K562 (cell line): Measurements from ENCODE around the gene ST3GAL5. TPM values are rescaled to one million over a fixed set of nuclear protein-coding genes. Genes with fewer than 3 reads are reported as not detected.
"Not testable (repeated sequence)": the region's sequence is repeated elsewhere in the genome, so short reads cannot be mapped to it uniquely, and the experiment has no call there.

ENCODE experiments used
- ATAC-seq: fragments of 200-7000 bp; cut with Tn5 transposase; 3 replicates; pipeline ENCODE4 v1.9.1; 2020; ENCODE audit warnings: moderate library complexity
- BruUV-seq: library from RNA; stranded (reverse); fragments of 400-500 nt; replicated peaks from 2 replicates; lab custom pipeline; 2021; lab: Mats Ljungman, UMichigan
- CTCF ChIA-PET: fragments of 300-600 bp; formaldehyde crosslinking; extraction: SDS; loops from one replicate; lab custom pipeline; 2021; ENCODE audit warnings: low intra/inter-chr PET ratio; lab: Yijun Ruan, JAX
- POLR2A ChIA-PET: fragments of 300-600, 350-650 bp; sonication (Branson Sonifier 250); formaldehyde crosslinking; extraction: SDS; loops from one replicate; lab custom pipeline; 2021; ENCODE audit warnings: antibody characterized with exemption, inconsistent platforms; lab: Yijun Ruan, JAX
- DNase-seq, 4 experiments: peaks; one replicate each; pipeline versions ENCODE4 v3.0.0 to v3.0.0-alpha.2; 2011 to 2018; ENCODE audit warnings: low spot score in 3 of 4, mixed read lengths in 3 of 4; ENCODE audit errors: extremely low read depth in 1 of 4
- FAIRE-seq: peaks from 2 replicates; lab custom pipeline; 2011; peaks lifted over from hg19 to GRCh38; lab: Jason Lieb, UNC
- H2AFZ ChIP-seq: 2 replicates; pipeline ENCODE4 v1.6.0; 2011; ENCODE audit warnings: low read depth, low read length, control low read depth, inconsistent platforms
- H3K27ac ChIP-seq: fragments of 200-600 bp; 3 replicates; pipeline ENCODE4 v1.8.0; 2011; ENCODE audit warnings: low read depth, mild to moderate bottlenecking, control low read depth, inconsistent platforms, low read length, moderate library complexity, mixed read lengths; ENCODE audit errors: extremely low read depth
- H3K27me3 ChIP-seq, 2 experiments: fragments of 300-600 bp in 1 of 2; 2 replicates in 1 of 2; 3 replicates in 1 of 2; pipeline versions ENCODE4 v1.6.0 to v1.8.0; 2011; ENCODE audit warnings: inconsistent platforms in 2 of 2, low read length in 2 of 2, mild to moderate bottlenecking in 1 of 2, mixed read lengths in 1 of 2, moderate library complexity in 1 of 2; ENCODE audit not compliant: control insufficient read depth in 2 of 2, insufficient read depth in 2 of 2
- H3K36me3 ChIP-seq: fragments of 300-600 bp; 3 replicates; pipeline ENCODE4 v1.8.0; 2011; ENCODE audit warnings: mild to moderate bottlenecking, low read length, inconsistent platforms; ENCODE audit not compliant: control insufficient read depth, insufficient read depth
- H3K4me1 ChIP-seq, 2 experiments: fragments of 200-600 bp in 1 of 2; replicated peaks in 1 of 2; 2 replicates in 1 of 2; 3 replicates in 1 of 2; pipeline versions ENCODE4 v1.5.1 to v1.8.0; 2011; ENCODE audit warnings: inconsistent platforms in 2 of 2, low read length in 2 of 2, mild to moderate bottlenecking in 1 of 2, mixed read lengths in 1 of 2, moderate library complexity in 1 of 2; ENCODE audit not compliant: control insufficient read depth in 2 of 2, insufficient read depth in 2 of 2
- H3K4me2 ChIP-seq: 2 replicates; pipeline ENCODE4 v1.6.1; 2011; ENCODE audit warnings: low read length, control low read depth, inconsistent platforms, mixed read lengths; ENCODE audit not compliant: insufficient read depth
- H3K4me3 ChIP-seq: fragments of 200-600 bp; sonication (generic), shearing (Covaris generic); 2 replicates; pipeline ENCODE4 v1.5.1; 2016; ENCODE audit warnings: control low read depth, inconsistent platforms
- H3K79me2 ChIP-seq: fragments of 200-600 bp; 3 replicates; pipeline ENCODE4 v1.8.0; 2011; ENCODE audit warnings: low read length, inconsistent platforms; ENCODE audit not compliant: control insufficient read depth, insufficient read depth
- H3K9ac ChIP-seq, 2 experiments: 2 replicates each; pipeline versions ENCODE4 v1.6.0 to v1.6.1; 2011; ENCODE audit warnings: low read depth in 2 of 2, low read length in 2 of 2, control low read depth in 1 of 2, inconsistent platforms in 1 of 2, mild to moderate bottlenecking in 1 of 2, mixed read lengths in 1 of 2; ENCODE audit not compliant: insufficient read depth in 1 of 2
- H3K9me1 ChIP-seq: one replicate; pipeline ENCODE4 v1.6.0; 2011; ENCODE audit warnings: inconsistent platforms, mild to moderate bottlenecking, low read length, moderate library complexity; ENCODE audit not compliant: control insufficient read depth, insufficient read depth
- H3K9me3 ChIP-seq: replicated peaks from 2 replicates; pipeline ENCODE4 v1.5.1; 2011; ENCODE audit warnings: low read depth, low read length, inconsistent platforms; ENCODE audit not compliant: control insufficient read depth, insufficient read depth
- H4K20me1 ChIP-seq: replicated peaks from 2 replicates; pipeline ENCODE4 v1.6.1; 2011; ENCODE audit warnings: low read length, inconsistent platforms, mixed read lengths; ENCODE audit not compliant: control insufficient read depth, insufficient read depth
- EGR1 ChIP-seq: fragments of 450-650 bp; conservative IDR thresholded peaks from 2 replicates; pipeline ENCODE4 v1.6.1; 2017; ENCODE audit warnings: mild to moderate bottlenecking
- PCBP2 ChIP-seq: fragments of 200-400 bp; formaldehyde crosslinking; IDR thresholded peaks from 2 replicates; pipeline ENCODE4 v1.6.1; 2018; ENCODE audit warnings: low read length, low read depth, mild to moderate bottlenecking, moderate library complexity; ENCODE audit not compliant: poor library complexity, severe bottlenecking
- RFX1 ChIP-seq: fragments of 450-650 bp; IDR thresholded peaks from 2 replicates; pipeline ENCODE4 v1.6.1; 2016; ENCODE audit warnings: mild to moderate bottlenecking, moderate library complexity
- SPI1 ChIP-seq: IDR thresholded peaks from 2 replicates; pipeline ENCODE4 v1.6.1; 2011; ENCODE audit warnings: low read depth, low read length, control low read depth, borderline replicate concordance
- ZNF655 ChIP-seq: fragments of 250-450 bp; sonication (Bioruptor Pico); IDR thresholded peaks from 2 replicates; pipeline ENCODE4 v1.5.0; 2021
- WGBS: fragments of 100-300 bp; shearing (Covaris generic); methylation state at CpG from one replicate; pipeline ENCODE4 v1.1.6; 2016; ENCODE audit warnings: low coverage, mixed read lengths; ENCODE audit not compliant: insufficient coverage; ENCODE audit errors: missing lambda C conversion rate; 5-methylcytosine and 5-hydroxymethylcytosine counted together
- in situ Hi-C: fragments of 300-500 bp; cut with MboI; formaldehyde crosslinking; loops from 4 replicates; pipeline ENCODE4 v1.15.0; 2018; ENCODE audit warnings: inconsistent platforms, mixed read lengths
- intact Hi-C: fragments of 100-400 bp; cut with micrococcal nuclease; formaldehyde crosslinking; loops from 2 replicates; pipeline ENCODE4 v1.14.2; 2022
- polyA plus RNA-seq, 8 experiments: library from polyadenylated mRNA; depleted of rRNA in 4 of 8; stranded (reverse) in 5 of 8; unstranded in 3 of 8; fragments of >200 nt; fragmentation: Nextera tagmentation in 2 of 8; fragmentation: Illumina TruSeq in 1 of 8; extraction: Ambion mirVana in 2 of 8; extraction: Trizol in 1 of 8; gene quantifications; 2 replicates each; pipeline versions ENCODE4 v1.2.1 to v1.2.3, GENCODE V29; 2011 to 2014; ENCODE audit warnings: inconsistent platforms in 1 of 8, missing spikeins in 1 of 8
- total RNA-seq, 7 experiments: library from RNA; depleted of rRNA in 6 of 7; stranded (reverse); fragments of >200 nt in 6 of 7; fragmentation: Illumina TruSeq in 2 of 7; extraction: Trizol in 2 of 7; gene quantifications; 2 replicates each; pipeline versions ENCODE4 v1.2.1 to v1.2.3, GENCODE V29; 2011 to 2021; ENCODE audit warnings: low replicate concordance in 1 of 7

The ST3GAL5 gene
- total and polyA plus RNA-seq, 9 of the 15 experiments (the other 6 are each of a cell fraction or from before 2014, with no cell fraction given), result 1.6 to 10.0 (median 4.2) TPM

- H3K4me2 ChIP-seq, in situ Hi-C loops, H3K36me3 ChIP-seq, H3K27ac ChIP-seq, FAIRE-seq, BruUV-seq, ATAC-seq, H3K9me3 ChIP-seq, H3K79me2 ChIP-seq, DNase-seq, H4K20me1 ChIP-seq, H2AFZ ChIP-seq, H3K9ac ChIP-seq, intact Hi-C loops, H3K4me3 ChIP-seq, H3K9me1 ChIP-seq, H3K27me3 ChIP-seq, CTCF ChIA-PET: not testable (repeated sequence)
- POLR2A ChIA-PET, result interaction anchor here (1.1 kb wide), 1 partner anchor 26 kb away, joined by 3 read pairs; no protein-coding TSS in a partner anchor
- 0 out of 2 replicates have a peak, but pooled peaks have one; percentile 8 for TF ChIP-seq EGR1
- 37% methylated on average over 5 of the region's 7 CpGs for WGBS
- peaks cover 9 to 15% of the 10 kb centered on the region in 2 experiments; a peak in 3 of 5 replicates for H3K4me1 ChIP-seq
Measured at GRCh38 chr2:85931151-85931550, 42.4 kb upstream of the ST3GAL5 start.

- ATAC-seq (no peak), DNase-seq (no peak), FAIRE-seq (no peak)
- H2AFZ ChIP-seq, result no peak overlapping the region
- no peaks in the 10 kb centered on the region for H3K9me1 ChIP-seq
- 0 out of 2 replicates have a peak, but pooled peaks have one; percentile 21 for TF ChIP-seq SPI1
- peak; percentile 53 for TF ChIP-seq RFX1
- TF ChIP-seq PCBP2, result no peak
- no peak for TF ChIP-seq ZNF655 (CRISPR knock-in tag)
- no peak overlapping the region for H3K27ac ChIP-seq
- no peaks in the 10 kb centered on the region for H3K9me3 ChIP-seq
- intact Hi-C loops, result no loop called here
- ChIA-PET POLR2A (interaction anchor here (1.1 to 2.0 kb wide), 4 partner anchors 8 to 25 kb away, joined by 3 to 8 read pairs (median 6); no protein-coding TSS in a partner anchor), CTCF (no interaction called here)
- peaks cover 9 to 14% of the 10 kb centered on the region in 2 experiments; a peak in 3 of 5 replicates for H3K4me1 ChIP-seq
- no peaks in the 10 kb centered on the region for H3K27me3 ChIP-seq
- in situ Hi-C loops, result no loop called here
- WGBS, result 36% methylated on average over 4 of the region's 4 CpGs
- H3K79me2 ChIP-seq, result no peaks in the 10 kb centered on the region
- no peaks in the 10 kb centered on the region for H4K20me1 ChIP-seq
- H3K36me3 ChIP-seq, result no peaks in the 10 kb centered on the region
- BruUV-seq, result no TSS peak
- H3K9ac ChIP-seq, result no peak overlapping the region
- H3K4me3 ChIP-seq, result no peak overlapping the region
- no peak overlapping the region for H3K4me2 ChIP-seq
Measured at GRCh38 chr2:85930129-85931124, 41.6 kb upstream of the ST3GAL5 start.
